OCI-LY3 (cell line): ENCODE measurements around the gene SGSM1.

Experiments
- CTCF ChIP-seq: fragments of 200-600, 300-600 bp; sonication (generic); IDR thresholded peaks from 2 replicates; pipeline ENCODE4 v1.5.1; 2014; ENCODE audit warnings: antibody characterized with exemption, low read length, low read depth
- EZH2phosphoT487 ChIP-seq: fragments of 200-600 bp; shearing (Covaris generic); IDR thresholded peaks from 2 replicates; pipeline ENCODE4 v1.6.1; 2018; ENCODE audit warnings: antibody characterized with exemption, mixed run types, low read depth

- TF ChIP-seq CTCF = no peak
- TF ChIP-seq EZH2phosphoT487 = no peak
These were observed 144.4 kb downstream of the SGSM1 start for GRCh38 chr22:24950272-24950902.
